ENCODE results near the gene ZBTB40. TPM values are rescaled to one million over a fixed set of nuclear protein-coding genes. Genes with fewer than 3 reads are reported as not detected.

Gene ZBTB40
- total and polyA plus RNA-seq, 9 of the 15 experiments (the other 6 are each of a cell fraction or from before 2014, with no cell fraction given), result 2.6 to 26.0 (median 18.8) TPM

DNA sequence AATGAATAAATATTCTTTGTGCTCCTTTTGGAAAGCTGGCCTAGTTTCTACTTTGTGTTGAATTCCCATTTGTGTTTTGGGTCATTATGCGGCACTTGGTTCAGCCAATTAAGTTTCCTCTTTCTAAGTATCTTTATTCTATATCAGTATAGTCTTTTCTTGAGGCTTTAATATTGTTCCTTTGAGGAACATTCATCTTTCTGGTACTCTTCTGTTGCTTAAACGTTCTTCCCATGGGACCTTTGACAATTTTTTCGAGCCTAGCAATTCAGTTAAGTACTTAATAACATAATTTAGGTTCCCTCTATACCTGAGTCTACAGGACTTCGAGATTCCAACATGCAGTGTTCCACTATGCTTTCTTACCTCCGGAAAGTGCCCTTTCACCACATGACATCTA is 24.9 kb downstream of the ZBTB40 start:
- Histone ChIP-seq H3K27me3 (ENCODE audit: control insufficient read depth in 2 of 2, insufficient read depth in 2 of 2, low read length in 2 of 2) (no peaks in the 10 kb centered on the region), H3K4me3 (no peak overlapping the region), H3K27ac (ENCODE audit: extremely low read depth, low read depth, low read length) (no peak overlapping the region), H3K36me3 (ENCODE audit: control insufficient read depth, insufficient read depth, low read length) (no peaks in the 10 kb centered on the region; the same call in 2 of the 3 replicates), H3K9me1 (ENCODE audit: control insufficient read depth, insufficient read depth, low read length) (no peaks in the 10 kb centered on the region), H2AFZ (ENCODE audit: low read depth, low read length) (no peak overlapping the region), H3K4me2 (ENCODE audit: insufficient read depth, low read length) (no peak overlapping the region), H4K20me1 (replicated peaks; ENCODE audit: control insufficient read depth, insufficient read depth, low read length) (peaks cover 3% of the 10 kb centered on the region; the same call in 1 of the 2 replicates), H3K79me2 (ENCODE audit: control insufficient read depth, insufficient read depth, low read length) (peaks cover 34% of the 10 kb centered on the region), H3K4me1 (replicated peaks in 1 of 2; ENCODE audit: control insufficient read depth in 2 of 2, insufficient read depth in 2 of 2, low read length in 2 of 2) (no peaks in the 10 kb centered on the region), H3K9me3 (replicated peaks; ENCODE audit: control insufficient read depth, insufficient read depth, low read depth, low read length) (no peaks in the 10 kb centered on the region), H3K9ac (ENCODE audit: insufficient read depth in 1 of 2, low read depth in 2 of 2, low read length in 2 of 2) (no peak overlapping the region)
- BruUV-seq (replicated peaks), result no TSS peak
- DNase-seq (ENCODE audit: extremely low read depth in 1 of 4, low spot score in 3 of 4) (no peak), FAIRE-seq (no peak), ATAC-seq (no peak)
- CTCF ChIA-PET (ENCODE audit: low intra/inter-chr PET ratio), result no interaction called here
- in situ Hi-C loops (cut with MboI) (no loop called here), intact Hi-C loops (cut with micrococcal nuclease) (no loop called here)
- POLR2A ChIA-PET, result interaction anchor here (0.9 to 1.5 kb wide), 2 partner anchors 9 to 31 kb away, joined by 3 read pairs; no protein-coding TSS in a partner anchor
- WGBS (ENCODE audit: insufficient coverage, low coverage, missing lambda C conversion rate), result 55% methylated on average over 5 of the region's 5 CpGs
- TF ChIP-seq MTF1 (CRISPR knock-in tag; IDR thresholded peaks at IDR 0.05; ENCODE audit: borderline replicate concordance) (no peak), MEIS2 (IDR thresholded peaks at IDR 0.05; ENCODE audit: partially characterized antibody) (no peak), GTF2E2 (tag; IDR thresholded peaks at IDR 0.05) (no peak), NR2C1 (IDR thresholded peaks at IDR 0.05) (no peak), NR2C1 (tag; IDR thresholded peaks at IDR 0.05) (no peak), RB1 (IDR thresholded peaks at IDR 0.05; ENCODE audit: low read depth) (no peak), RBM34 (IDR thresholded peaks at IDR 0.05; ENCODE audit: borderline replicate concordance, insufficient read depth, low read length) (no peak), ZKSCAN3 (CRISPR knock-in tag; IDR thresholded peaks at IDR 0.05) (no peak), POU5F1 (IDR thresholded peaks at IDR 0.05; ENCODE audit: borderline replicate concordance, low read depth, low read length, partially characterized antibody) (no peak), TAL1 (IDR thresholded peaks at IDR 0.05) (no peak), HNRNPLL (IDR thresholded peaks at IDR 0.05; ENCODE audit: low read depth, low read length, poor library complexity, severe bottlenecking) (no peak), GABPA (tag; conservative IDR thresholded peaks at IDR 0.05; ENCODE audit: low read depth) (no peak), TEAD4 (IDR thresholded peaks at IDR 0.05; ENCODE audit: low read length) (no peak), TEAD4 (CRISPR knock-in tag; IDR thresholded peaks at IDR 0.05; ENCODE audit: borderline replicate concordance) (no peak), CREB3 (tag; conservative IDR thresholded peaks at IDR 0.05; ENCODE audit: low read depth) (no peak), ZNF584 (CRISPR knock-in tag; IDR thresholded peaks at IDR 0.05; ENCODE audit: low read depth) (no peak), E4F1 (CRISPR knock-in tag; IDR thresholded peaks at IDR 0.05; ENCODE audit: borderline replicate concordance) (no peak), BCOR (IDR thresholded peaks at IDR 0.05) (no peak), PTRF (tag; IDR thresholded peaks at IDR 0.05) (no peak), C11orf30 (IDR thresholded peaks at IDR 0.05; ENCODE audit: low read depth) (no peak)
- TF ChIP-seq, protein P1, sequence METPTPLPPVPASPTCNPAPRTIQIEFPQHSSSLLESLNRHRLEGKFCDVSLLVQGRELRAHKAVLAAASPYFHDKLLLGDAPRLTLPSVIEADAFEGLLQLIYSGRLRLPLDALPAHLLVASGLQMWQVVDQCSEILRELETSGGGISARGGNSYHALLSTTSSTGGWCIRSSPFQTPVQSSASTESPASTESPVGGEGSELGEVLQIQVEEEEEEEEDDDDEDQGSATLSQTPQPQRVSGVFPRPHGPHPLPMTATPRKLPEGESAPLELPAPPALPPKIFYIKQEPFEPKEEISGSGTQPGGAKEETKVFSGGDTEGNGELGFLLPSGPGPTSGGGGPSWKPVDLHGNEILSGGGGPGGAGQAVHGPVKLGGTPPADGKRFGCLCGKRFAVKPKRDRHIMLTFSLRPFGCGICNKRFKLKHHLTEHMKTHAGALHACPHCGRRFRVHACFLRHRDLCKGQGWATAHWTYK (CRISPR knock-in tag; IDR thresholded peaks at IDR 0.05), result no peak

All from K562 (cell line).